CD4-positive, alpha-beta T cell (primary cell): ENCODE measurements around the gene FAM210B. TPM values are rescaled to one million over a fixed set of nuclear protein-coding genes. Genes with fewer than 3 reads are reported as not detected.

Experiments
- ATAC-seq: fragments of 200-7000 bp; cut with Tn5 transposase; one replicate; pipeline ENCODE4 v1.10.0; 2022; ENCODE audit warnings: mild to moderate bottlenecking; ENCODE audit not compliant: poor library complexity
- CTCF ChIA-PET: fragments of 350-600 bp; sonication (Branson Sonifier 250); formaldehyde crosslinking; loops from one replicate; lab custom pipeline; 2021; ENCODE audit warnings: antibody characterized with exemption, inconsistent platforms; lab: Charles Lee
- POLR2A ChIA-PET: fragments of 350-600 bp; sonication (Branson Sonifier 250); formaldehyde crosslinking; loops from one replicate; lab custom pipeline; 2021; ENCODE audit warnings: antibody characterized with exemption, inconsistent platforms; lab: Charles Lee
- DNase-seq, 14 experiments: peaks; one replicate each; pipeline ENCODE4 v3.0.0-alpha.2; 2013 to 2020; ENCODE audit warnings: mixed read lengths in 2 of 14
- H3K27ac ChIP-seq, 2 donors: one replicate each; pipeline versions ENCODE4 v1.5.1 to v1.7.0; 2013; ENCODE audit warnings: low read length in 2 of 2, low read depth in 1 of 2, mild to moderate bottlenecking in 1 of 2
- H3K27me3 ChIP-seq, 2 experiments: 1 replicate in 1 of 2; 2 replicates in 1 of 2; pipeline versions ENCODE4 v1.6.1 to v1.7.0; 2013; ENCODE audit warnings: low read length in 2 of 2, control low read depth in 1 of 2, mild to moderate bottlenecking in 1 of 2, moderate library complexity in 1 of 2; ENCODE audit not compliant: insufficient read depth in 2 of 2, control insufficient read depth in 1 of 2
- H3K36me3 ChIP-seq: one replicate; pipeline ENCODE4 v1.6.1; 2013; ENCODE audit warnings: low read length, control low read depth; ENCODE audit not compliant: insufficient read depth
- H3K4me1 ChIP-seq: one replicate; pipeline ENCODE4 v1.6.1; 2013; ENCODE audit warnings: low read length, control low read depth; ENCODE audit not compliant: insufficient read depth
- H3K4me3 ChIP-seq: one replicate; pipeline ENCODE4 v1.5.1; 2013; ENCODE audit warnings: mild to moderate bottlenecking, low read length, moderate library complexity
- H3K9me3 ChIP-seq, 2 experiments: 1 replicate in 1 of 2; 2 replicates in 1 of 2; pipeline versions ENCODE4 v1.6.1 to v1.7.0; 2013; ENCODE audit warnings: low read length in 2 of 2, mild to moderate bottlenecking in 2 of 2, control low read depth in 1 of 2, moderate library complexity in 1 of 2; ENCODE audit not compliant: control insufficient read depth in 1 of 2, insufficient read depth in 1 of 2
- H3K27ac Mint-ChIP-seq: one replicate; pipeline ENCODE4 v1.8.0; 2020; ENCODE audit warnings: mixed read lengths
- H3K27me3 Mint-ChIP-seq: one replicate; pipeline ENCODE4 v1.8.0; 2021; ENCODE audit warnings: mixed read lengths
- H3K36me3 Mint-ChIP-seq: one replicate; pipeline ENCODE4 v1.8.0; 2021; ENCODE audit warnings: low read depth, mixed read lengths
- H3K4me1 Mint-ChIP-seq: one replicate; pipeline ENCODE4 v1.8.0; 2021; ENCODE audit warnings: low read depth, mixed read lengths
- H3K4me3 Mint-ChIP-seq: one replicate; pipeline ENCODE4 v1.8.0; 2020; ENCODE audit warnings: mild to moderate bottlenecking, mixed read lengths
- H3K9me3 Mint-ChIP-seq: one replicate; pipeline ENCODE4 v1.8.0; 2020; ENCODE audit warnings: mixed read lengths
- CTCF ChIP-seq: fragments of 200-600 bp; IDR thresholded peaks from one replicate; pipeline ENCODE4 v1.8.0; 2022; ENCODE audit warnings: antibody characterized with exemption, mild to moderate bottlenecking
- intact Hi-C, 2 experiments: fragments of 100-400 bp; cut with DNase I in 1 of 2; cut with micrococcal nuclease in 1 of 2; formaldehyde crosslinking; loops; one replicate each; pipeline versions ENCODE4 v1.15.1 to v1.9.0; 2023 to 2025; cut with DNase I, micrococcal nuclease
- total RNA-seq, 174 experiments: library from RNA in 2 of 174; stranded (reverse) in 2 of 174; gene quantifications; one replicate each; pipeline ENCODE4 v1.2.3 and lab custom pipeline; 2021 to 2026

FAM210B gene
- total RNA-seq, 2 experiments from 2014 or later: 14.4 to 14.7 TPM

- no peak for TF ChIP-seq CTCF
- intact Hi-C loops: no loop called here
- Histone ChIP-seq H3K4me3 (no peak overlapping the region), H3K9me3 (no peaks in the 10 kb centered on the region), H3K27me3 (no peaks in the 10 kb centered on the region), H3K4me1 (no peaks in the 10 kb centered on the region), H3K27ac (no peak overlapping the region), H3K36me3 (no peaks in the 10 kb centered on the region)
- ChIA-PET POLR2A (no interaction called here), CTCF (no interaction called here)
- Mint-ChIP-seq H3K36me3 (no peaks in the 10 kb centered on the region), H3K27me3 (peaks cover 28% of the 10 kb centered on the region), H3K4me3 (no peak overlapping the region), H3K9me3 (no peaks in the 10 kb centered on the region), H3K4me1 (no peaks in the 10 kb centered on the region), H3K27ac (no peak overlapping the region)
- DNase-seq: no peak
- no peak for ATAC-seq
These were observed 36.1 kb upstream of the FAM210B start for GRCh38 chr20:56322681-56323080.

GRCh38 chr20:56323206-56323605 is 35.6 kb upstream of the FAM210B start:
- H3K27me3 Mint-ChIP-seq: peaks cover 28% of the 10 kb centered on the region
- DNase-seq (no peak), ATAC-seq (no peak)
- ChIA-PET POLR2A (no interaction called here), CTCF (no interaction called here)
- intact Hi-C loops: no loop called here
- no peak overlapping the region for H3K27ac ChIP-seq
- no peaks in the 10 kb centered on the region for H3K4me1 ChIP-seq
- no peaks in the 10 kb centered on the region for H3K36me3 ChIP-seq
- no peaks in the 10 kb centered on the region for H3K9me3 ChIP-seq
- H3K27ac Mint-ChIP-seq: no peak overlapping the region
- H3K4me3 Mint-ChIP-seq: no peak overlapping the region
- no peak for TF ChIP-seq CTCF
- H3K4me1 Mint-ChIP-seq: no peaks in the 10 kb centered on the region
- H3K36me3 Mint-ChIP-seq: no peaks in the 10 kb centered on the region
- H3K9me3 Mint-ChIP-seq: no peaks in the 10 kb centered on the region
- no peaks in the 10 kb centered on the region for H3K27me3 ChIP-seq
- H3K4me3 ChIP-seq: no peak overlapping the region

GRCh38 chr20:56323656-56324055 is 35.1 kb upstream of the FAM210B start:
- no peaks in the 10 kb centered on the region for H3K4me1 ChIP-seq
- no peaks in the 10 kb centered on the region for H3K36me3 Mint-ChIP-seq
- no peak overlapping the region for H3K4me3 ChIP-seq
- intact Hi-C loops: no loop called here
- H3K27ac ChIP-seq: no peak overlapping the region
- H3K4me1 Mint-ChIP-seq: no peaks in the 10 kb centered on the region
- H3K36me3 ChIP-seq: no peaks in the 10 kb centered on the region
- POLR2A ChIA-PET: no interaction called here
- DNase-seq: no peak
- no peak for TF ChIP-seq CTCF
- peaks cover 31% of the 10 kb centered on the region for H3K27me3 Mint-ChIP-seq
- no peaks in the 10 kb centered on the region for H3K9me3 Mint-ChIP-seq
- H3K27me3 ChIP-seq: no peaks in the 10 kb centered on the region
- no peak overlapping the region for H3K27ac Mint-ChIP-seq
- H3K4me3 Mint-ChIP-seq: no peak overlapping the region
- ATAC-seq: no peak
- H3K9me3 ChIP-seq: no peaks in the 10 kb centered on the region
- CTCF ChIA-PET: no interaction called here
